PFSK-1 (cell line): ENCODE data around the gene PLAC1.

Experiments used
- FOXP2 ChIP-seq: optimal IDR thresholded peaks from 2 replicates; pipeline ENCODE3; 2011; ENCODE audit warnings: borderline replicate concordance, control low read depth, inconsistent platforms; ENCODE audit not compliant: insufficient read depth; ENCODE audit errors: extremely low read length, extremely low read depth
- POLR2AphosphoS5 ChIP-seq: IDR thresholded peaks from 2 replicates; pipeline ENCODE4 v1.6.1; 2012; ENCODE audit warnings: low read depth, mild to moderate bottlenecking, control low read depth, low read length, moderate library complexity
- REST ChIP-seq, 2 experiments: IDR thresholded peaks; 2 replicates each; pipeline versions ENCODE4 v1.6.1 to v1.8.0; 2011 to 2012; ENCODE audit warnings: low read depth in 2 of 2, low read length in 2 of 2, control low read depth in 1 of 2, inconsistent platforms in 1 of 2, mild to moderate bottlenecking in 1 of 2, moderate library complexity in 1 of 2; ENCODE audit not compliant: insufficient read depth in 1 of 2
- TAF1 ChIP-seq: IDR thresholded peaks from 2 replicates; pipeline ENCODE4 v1.6.1; 2012; ENCODE audit warnings: low read length, control low read depth, borderline replicate concordance; ENCODE audit not compliant: insufficient read depth

- TF ChIP-seq FOXP2 (no peak), POLR2AphosphoS5 (no peak), REST (IDR thresholded peaks at IDR 0.05; ENCODE audit: insufficient read depth in 1 of 2, low read depth in 2 of 2, low read length in 2 of 2) (no peak), TAF1 (no peak)
These were observed 23.8 kb upstream of the PLAC1 start for GRCh38 chrX:134682081-134682480.
